IMR-90 (cell line): ENCODE measurements around the gene VAV1. TPM values are rescaled to one million over a fixed set of nuclear protein-coding genes. Genes with fewer than 3 reads are reported as not detected.

Source experiments
- ATAC-seq: fragments of 200-7000 bp; cut with Tn5 transposase; 2 replicates; pipeline ENCODE4 v1.9.1; 2020; ENCODE audit warnings: low read depth, mild to moderate bottlenecking, moderate library complexity
- BruUV-seq: library from RNA; stranded (reverse); fragments of 400-500 nt; replicated peaks from 2 replicates; lab custom pipeline; 2021; lab: Mats Ljungman, UMichigan
- CTCF ChIA-PET: fragments of 300-600 bp; formaldehyde crosslinking; extraction: SDS; loops from one replicate; lab custom pipeline; 2021; ENCODE audit warnings: antibody characterized with exemption; lab: Yijun Ruan, JAX
- POLR2A ChIA-PET: fragments of 300-600 bp; sonication (Branson Sonifier 250); formaldehyde crosslinking; loops from one replicate; lab custom pipeline; 2022; ENCODE audit warnings: antibody characterized with exemption; ENCODE audit not compliant: unreplicated experiment; lab: Charles Lee
- DNase-seq: peaks from one replicate; pipeline ENCODE4 v3.0.0; 2013
- H2AFZ ChIP-seq: replicated peaks from 2 replicates; pipeline ENCODE3; 2013; ENCODE audit warnings: low read length, mild to moderate bottlenecking; ENCODE audit not compliant: poor library complexity
- H2AK5ac ChIP-seq: 2 replicates; pipeline ENCODE4 v1.6.1; 2013; ENCODE audit warnings: low read depth, low read length, inconsistent platforms
- H2AK9ac ChIP-seq: replicated peaks from 2 replicates; pipeline ENCODE3; 2013; ENCODE audit warnings: mild to moderate bottlenecking, low read depth, low read length, moderate library complexity; ENCODE audit not compliant: poor library complexity
- H2BK120ac ChIP-seq: 2 replicates; pipeline ENCODE4 v1.6.1; 2013; ENCODE audit warnings: low read depth, low read length, inconsistent platforms
- H2BK15ac ChIP-seq: 3 replicates; pipeline ENCODE4 v1.6.1; 2013; ENCODE audit warnings: low read depth, low read length, inconsistent platforms
- H2BK20ac ChIP-seq: 2 replicates; pipeline ENCODE4 v1.6.1; 2013; ENCODE audit warnings: low read depth, mild to moderate bottlenecking, inconsistent platforms, low read length, moderate library complexity
- H2BK5ac ChIP-seq: 2 replicates; pipeline ENCODE4 v1.6.1; 2013; ENCODE audit warnings: mild to moderate bottlenecking, low read depth, low read length, inconsistent platforms; ENCODE audit not compliant: poor library complexity, severe bottlenecking
- H3K14ac ChIP-seq: replicated peaks from 2 replicates; pipeline ENCODE4 v1.6.1; 2013; ENCODE audit warnings: low read depth, low read length, inconsistent platforms
- H3K18ac ChIP-seq: 2 replicates; pipeline ENCODE4 v1.6.1; 2013; ENCODE audit warnings: low read depth, low read length, control low read depth
- H3K23ac ChIP-seq: 2 replicates; pipeline ENCODE4 v1.6.1; 2013; ENCODE audit warnings: low read depth, low read length, inconsistent platforms
- H3K27ac ChIP-seq: 2 replicates; pipeline ENCODE4 v1.5.1; 2013; ENCODE audit warnings: mild to moderate bottlenecking, control low read depth, low read length; ENCODE audit not compliant: insufficient read depth
- H3K27me3 ChIP-seq: 2 replicates; pipeline ENCODE4 v1.6.1; 2013; ENCODE audit warnings: low read length; ENCODE audit not compliant: control insufficient read depth, insufficient read depth
- H3K36me3 ChIP-seq: 2 replicates; pipeline ENCODE4 v1.6.1; 2013; ENCODE audit warnings: low read length, mixed read lengths; ENCODE audit not compliant: control insufficient read depth, insufficient read depth
- H3K4ac ChIP-seq: 2 replicates; pipeline ENCODE4 v1.6.1; 2013; ENCODE audit warnings: low read depth, low read length, inconsistent platforms
- H3K4me1 ChIP-seq: 2 replicates; pipeline ENCODE4 v1.6.1; 2013; ENCODE audit warnings: low read length, mixed read lengths; ENCODE audit not compliant: control insufficient read depth, insufficient read depth
- H3K4me2 ChIP-seq: 2 replicates; pipeline ENCODE4 v1.6.1; 2013; ENCODE audit warnings: low read depth, mild to moderate bottlenecking, control low read depth, low read length, moderate library complexity
- H3K4me3 ChIP-seq: 2 replicates; pipeline ENCODE4 v1.5.1; 2013; ENCODE audit warnings: low read depth, mild to moderate bottlenecking, control low read depth, low read length, moderate library complexity; ENCODE audit not compliant: insufficient read depth
- H3K56ac ChIP-seq: 2 replicates; pipeline ENCODE4 v1.6.1; 2013; ENCODE audit warnings: low read length, inconsistent platforms; ENCODE audit not compliant: insufficient read depth; ENCODE audit errors: extremely low read depth
- H3K79me1 ChIP-seq, 2 experiments: 2 replicates each; pipeline ENCODE4 v1.6.1; 2013; ENCODE audit warnings: low read length in 2 of 2, inconsistent platforms in 1 of 2, low read depth in 1 of 2
- H3K9ac ChIP-seq: 2 replicates; pipeline ENCODE4 v1.6.1; 2013; ENCODE audit warnings: low read depth, low read length, control low read depth
- H3K9me1 ChIP-seq: 2 replicates; pipeline ENCODE4 v1.6.1; 2013; ENCODE audit warnings: low read length, inconsistent platforms; ENCODE audit not compliant: insufficient read depth
- H3K9me3 ChIP-seq: 2 replicates; pipeline ENCODE4 v1.6.1; 2013; ENCODE audit warnings: low read length; ENCODE audit not compliant: control insufficient read depth, insufficient read depth
- H4K20me1 ChIP-seq: 2 replicates; pipeline ENCODE4 v1.6.1; 2013; ENCODE audit warnings: low read length, inconsistent platforms; ENCODE audit not compliant: insufficient read depth
- H4K5ac ChIP-seq: 2 replicates; pipeline ENCODE4 v1.6.1; 2013; ENCODE audit warnings: mild to moderate bottlenecking, low read depth, low read length, control low read depth
- H4K8ac ChIP-seq, 2 experiments: 2 replicates each; pipeline ENCODE4 v1.6.1; 2013; ENCODE audit warnings: low read depth in 2 of 2, low read length in 2 of 2, control low read depth in 1 of 2, inconsistent platforms in 1 of 2
- H4K91ac ChIP-seq: 2 replicates; pipeline ENCODE4 v1.6.1; 2013; ENCODE audit warnings: low read depth, low read length, inconsistent platforms; ENCODE audit not compliant: insufficient read depth
- BHLHE40 ChIP-seq: fragments of 150-350 bp; IDR thresholded peaks from 2 replicates; pipeline ENCODE4 v1.6.1; 2016; ENCODE audit warnings: mild to moderate bottlenecking, low read depth, low read length
- CEBPB ChIP-seq: IDR thresholded peaks from 2 replicates; pipeline ENCODE4 v1.6.1; 2012; ENCODE audit warnings: low read depth, low read length, improper control_type of control experiment
- CHD1 ChIP-seq: IDR thresholded peaks from 2 replicates; pipeline ENCODE4 v1.6.1; 2012; ENCODE audit warnings: low read depth, low read length, improper control_type of control experiment
- CTCF ChIP-seq: conservative IDR thresholded peaks from 2 replicates; pipeline ENCODE4 v1.5.1; 2012; ENCODE audit warnings: mild to moderate bottlenecking, low read depth, low read length, improper control_type of control experiment
- FOS ChIP-seq: fragments of 150-350 bp; IDR thresholded peaks from 2 replicates; pipeline ENCODE4 v1.6.1; 2016; ENCODE audit warnings: low read depth, low read length
- MAFK ChIP-seq: IDR thresholded peaks from 2 replicates; pipeline ENCODE4 v1.6.1; 2012; ENCODE audit warnings: low read depth, low read length, improper control_type of control experiment
- MAZ ChIP-seq: IDR thresholded peaks from 2 replicates; pipeline ENCODE4 v1.6.1; 2012; ENCODE audit warnings: low read depth, mild to moderate bottlenecking, low read length, improper control_type of control experiment, moderate library complexity, borderline replicate concordance
- MXI1 ChIP-seq: IDR thresholded peaks from 2 replicates; pipeline ENCODE4 v1.6.1; 2012; ENCODE audit warnings: low read depth, mild to moderate bottlenecking, low read length, moderate library complexity, borderline replicate concordance
- NFE2L2 ChIP-seq: fragments of 150-350 bp; IDR thresholded peaks from 2 replicates; pipeline ENCODE4 v1.6.1; 2016; ENCODE audit warnings: low read depth, mild to moderate bottlenecking, low read length
- POLR2A ChIP-seq: IDR thresholded peaks from 2 replicates; pipeline ENCODE4 v1.6.1; 2012; ENCODE audit warnings: mild to moderate bottlenecking, low read depth, low read length
- RFX5 ChIP-seq: IDR thresholded peaks from 2 replicates; pipeline ENCODE4 v1.8.0; 2012; ENCODE audit warnings: low read depth, mild to moderate bottlenecking, low read length, moderate library complexity
- SMC3 ChIP-seq: fragments of 150-350 bp; IDR thresholded peaks from 2 replicates; pipeline ENCODE4 v1.6.1; 2016; ENCODE audit warnings: low read depth, mild to moderate bottlenecking, antibody characterized with exemption, low read length, moderate library complexity
- USF2 ChIP-seq: fragments of 150-350 bp; IDR thresholded peaks from 2 replicates; pipeline ENCODE4 v1.6.1; 2017; ENCODE audit warnings: mild to moderate bottlenecking, antibody characterized with exemption, low read length, low read depth
- WGBS, 2 experiments: methylation state at CpG; one replicate each; pipeline versions ENCODE4 v1.1.5 to v1.1.7; 2013; ENCODE audit warnings: missing lambda C conversion rate in 2 of 2; ENCODE audit not compliant: insufficient read length in 1 of 2; ENCODE audit errors: extremely low coverage in 2 of 2; 5-methylcytosine and 5-hydroxymethylcytosine counted together
- dilution Hi-C: fragments of 300-500 bp; cut with HindIII; formaldehyde crosslinking; loops from one replicate; pipeline ENCODE4 v1.14.3; 2018; ENCODE audit warnings: low sequenced_read_pairs; ENCODE audit not compliant: unreplicated experiment
- in situ Hi-C: fragments of 300-500 bp; cut with MboI; formaldehyde crosslinking; loops from 3 replicates; pipeline ENCODE4 v1.14.3; 2019; ENCODE audit warnings: low sequenced_read_pairs, inconsistent platforms, mixed read lengths
- intact Hi-C: fragments of 100-400 bp; cut with micrococcal nuclease; formaldehyde crosslinking; loops from 2 replicates; pipeline ENCODE4 v1.10.0; 2022
- polyA plus RNA-seq, 3 experiments: library from polyadenylated mRNA; depleted of rRNA; stranded (reverse); fragments of >200 nt; gene quantifications; 2 replicates each; pipeline ENCODE4 v1.2.3, GENCODE V29; 2012; ENCODE audit warnings: low replicate concordance in 1 of 3
- total RNA-seq: library from RNA; depleted of rRNA; stranded (reverse); fragments of >200 nt; gene quantifications from 2 replicates; pipeline ENCODE4 v1.2.3, GENCODE V29; 2012
- TF ChIP-seq, protein P1 (sequence below): fragments of 150-350 bp; IDR thresholded peaks from 2 replicates; pipeline ENCODE4 v1.6.1; 2016; ENCODE audit warnings: low read depth, mild to moderate bottlenecking, low read length, moderate library complexity, borderline replicate concordance

Gene VAV1
- total and polyA plus RNA-seq, 2 of the 4 experiments (the other 2 are of a cell fraction), result not detected

DNA sequence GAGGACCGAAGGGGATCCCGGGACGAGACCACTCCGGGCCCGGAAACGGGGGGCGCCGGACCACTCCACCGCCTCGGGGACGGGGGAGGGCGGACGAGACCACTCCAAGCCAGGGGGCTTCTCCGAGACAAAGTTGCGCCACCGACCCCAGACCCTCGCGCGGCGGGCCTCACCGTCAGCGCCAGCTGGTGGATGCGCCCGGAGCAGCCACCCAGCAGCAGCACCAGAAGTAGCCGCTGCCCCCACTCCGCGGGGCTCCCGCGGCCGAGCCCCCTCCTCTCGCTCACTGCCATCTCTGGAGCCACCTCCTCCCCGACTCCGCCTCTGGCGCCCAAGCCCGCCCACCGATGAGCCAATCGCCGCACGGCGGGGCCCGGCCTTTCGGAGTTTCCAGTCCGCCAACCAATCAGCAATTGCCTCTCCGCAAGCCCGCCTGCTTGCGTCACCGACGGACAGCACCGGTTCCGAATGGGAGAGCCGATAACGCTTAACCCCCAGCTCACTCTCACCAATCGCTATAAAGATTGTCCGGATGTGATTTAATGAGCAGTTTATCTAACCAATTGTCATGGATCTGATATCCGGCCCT is 35.1 kb upstream of the VAV1 start, which contains the start of gene GPR108:
TSS of gene GPR108 (minus strand) at position 297 of the 589 bp plus-strand sequence. CDS start at position 293, 4 bp downstream.
- peak; percentile 100 for DNase-seq
- Histone ChIP-seq H3K56ac (peak within 1 kb of the TSS; percentile 76), H2AK5ac (peak within 1 kb of the TSS; percentile 72), H2BK120ac (peak within 1 kb of the TSS; percentile 80), H3K27me3 (no peaks in the 10 kb centered on the region), H3K9ac (peak within 1 kb of the TSS; percentile 66), H3K4me3 (peak within 1 kb of the TSS; percentile 58), H2AK9ac (peak within 1 kb of the TSS; percentile 98), H3K23ac (peak within 1 kb of the TSS; percentile 92), H3K9me1 (peaks cover 7% of the 10 kb centered on the region; the same call in 1 of the 2 replicates), H2BK15ac (peak within 1 kb of the TSS; percentile 3; the same call in 1 of the 3 replicates), H3K4me1 (peaks cover 13% of the 10 kb centered on the region), H2BK5ac (peak within 1 kb of the TSS; percentile 95), H3K36me3 (peaks cover 5% of the 10 kb centered on the region; the same call in 1 of the 2 replicates), H2AFZ (peak within 1 kb of the TSS; percentile 99), H3K9me3 (no peaks in the 10 kb centered on the region), H4K20me1 (no peaks in the 10 kb centered on the region), H3K18ac (peak within 1 kb of the TSS; percentile 30; the same call in 1 of the 2 replicates), H3K4ac (peak within 1 kb of the TSS; percentile 88), H4K5ac (peak within 1 kb of the TSS; percentile 55), H2BK20ac (peak within 1 kb of the TSS; percentile 56; the same call in 1 of the 2 replicates), H3K27ac (peak within 1 kb of the TSS; percentile 89), H3K4me2 (peak within 1 kb of the TSS; percentile 85), H4K8ac (peak within 1 kb of the TSS; percentile 67 to 92), H4K91ac (peak within 1 kb of the TSS; percentile 68), H3K14ac (peak within 1 kb of the TSS; percentile 90), H3K79me1 (peaks cover 0 to 53% of the 10 kb centered on the region in 2 experiments)
- intact Hi-C loops, result loop anchor here (1.0 to 10.0 kb wide), 7 partner anchors 205 to 610 kb away; partner anchors contain the start of genes ALKBH7, KHSRP, TNFSF9 and ZNF557
- POLR2A ChIA-PET, result no interaction called here
- in situ Hi-C loops, result loop anchor here (10.0 kb wide), 2 partner anchors 127 to 223 kb away; no protein-coding TSS in a partner anchor
- 0% methylated on average over 29 of the region's 55 CpGs; no CpG with 5 or more reads in 1 of the 2 experiments for WGBS, 2 experiments
- peak; percentile 75 for ATAC-seq
- BruUV-seq, result no TSS peak
- CTCF ChIA-PET, result interaction anchor here (0.6 to 3.6 kb wide), 4 partner anchors 16 to 357 kb away, joined by 3 to 25 read pairs (median 4); no protein-coding TSS in a partner anchor
- dilution Hi-C loops, result no loop called here
- TF ChIP-seq CEBPB (peak; percentile 88), MXI1 (no peak), CHD1 (peak; percentile 100; the same call in 1 of the 2 replicates), RFX5 (peak; percentile 41; the same call in 1 of the 2 replicates), MAFK (no peak), NFE2L2 (no peak), USF2 (no peak), SMC3 (no peak), MAZ (peak; percentile 98), POLR2A (no peak), FOS (peak; percentile 88; the same call in 1 of the 2 replicates), CTCF (no peak), BHLHE40 (peak; percentile 99)
- TF ChIP-seq, protein P1, sequence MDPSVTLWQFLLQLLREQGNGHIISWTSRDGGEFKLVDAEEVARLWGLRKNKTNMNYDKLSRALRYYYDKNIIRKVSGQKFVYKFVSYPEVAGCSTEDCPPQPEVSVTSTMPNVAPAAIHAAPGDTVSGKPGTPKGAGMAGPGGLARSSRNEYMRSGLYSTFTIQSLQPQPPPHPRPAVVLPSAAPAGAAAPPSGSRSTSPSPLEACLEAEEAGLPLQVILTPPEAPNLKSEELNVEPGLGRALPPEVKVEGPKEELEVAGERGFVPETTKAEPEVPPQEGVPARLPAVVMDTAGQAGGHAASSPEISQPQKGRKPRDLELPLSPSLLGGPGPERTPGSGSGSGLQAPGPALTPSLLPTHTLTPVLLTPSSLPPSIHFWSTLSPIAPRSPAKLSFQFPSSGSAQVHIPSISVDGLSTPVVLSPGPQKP, result no peak
